HG03521 (cell line): Measurements from ENCODE around the gene CAMK2D.

Experiments used
- ATAC-seq: cut with Tn5 transposase; IDR thresholded peaks from one replicate; pipeline ENCODE4 v1.9.1; 2021; ENCODE audit warnings: mild to moderate bottlenecking, moderate library complexity; ENCODE audit not compliant: unreplicated experiment

The CAMK2D gene

GRCh38 chr4:113495790-113496189, 265.7 kb downstream of the CAMK2D start:
- ATAC-seq: no peak

DNA sequence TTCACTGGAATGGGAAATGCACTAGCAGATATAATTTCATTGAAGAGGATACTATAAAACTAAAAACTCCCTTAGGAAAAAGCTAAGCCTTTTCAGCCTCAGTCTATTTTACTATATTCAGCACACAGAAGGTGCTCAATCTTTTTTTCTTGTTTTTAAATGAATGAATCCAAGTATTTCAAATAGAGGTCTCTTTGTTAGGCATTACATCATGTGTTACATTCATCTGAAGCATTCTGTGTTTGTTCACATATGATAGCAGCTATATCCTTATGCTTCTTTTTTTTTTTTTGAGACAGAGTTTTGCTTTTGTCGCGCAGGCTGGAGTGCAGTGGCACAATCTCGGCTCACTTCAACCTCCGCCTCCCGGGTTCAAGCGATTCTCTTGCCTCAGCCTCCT, 278.4 kb downstream of the CAMK2D start:
- ATAC-seq: no peak

DNA sequence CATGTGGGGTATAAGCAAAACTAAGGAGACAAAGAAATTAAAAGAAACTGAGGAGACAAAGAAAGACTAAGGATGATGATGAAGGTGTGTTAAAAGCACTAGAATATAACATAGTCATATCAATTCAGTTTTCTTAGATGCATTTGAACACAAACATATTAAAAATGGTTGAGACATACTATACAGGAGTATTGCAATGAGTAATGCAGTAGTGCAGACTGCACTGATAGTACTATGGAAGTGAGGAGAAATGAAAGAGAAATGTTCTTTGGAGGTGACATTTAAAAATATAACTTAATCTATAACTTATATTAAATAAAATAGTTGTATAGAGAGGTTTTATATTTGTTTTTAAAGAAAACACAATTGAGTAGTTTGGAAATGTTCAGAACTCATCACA, 279.2 kb downstream of the CAMK2D start:
- ATAC-seq: no peak

DNA sequence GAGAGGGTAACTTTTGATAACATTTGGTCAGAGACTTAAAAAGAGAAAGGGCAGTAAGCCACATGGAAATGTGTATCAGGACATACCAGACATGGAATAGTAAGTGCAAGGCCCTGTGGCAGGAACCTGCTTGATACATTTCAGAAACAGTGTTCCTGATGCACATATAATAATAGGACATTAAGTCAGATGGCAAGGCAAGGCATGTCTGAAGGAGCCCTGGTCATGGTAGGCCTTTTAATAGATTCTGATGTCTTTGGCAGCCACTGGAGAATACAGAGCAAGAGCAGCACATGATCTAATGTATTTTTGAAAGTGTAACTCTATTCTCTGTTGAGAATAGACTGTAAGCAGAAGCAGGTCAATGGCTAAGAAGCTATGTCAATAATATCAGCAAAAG, 279.7 kb downstream of the CAMK2D start:
- ATAC-seq: no peak

GRCh38 chr4:113480109-113480508, 281.4 kb downstream of the CAMK2D start:
- no peak for ATAC-seq

DNA sequence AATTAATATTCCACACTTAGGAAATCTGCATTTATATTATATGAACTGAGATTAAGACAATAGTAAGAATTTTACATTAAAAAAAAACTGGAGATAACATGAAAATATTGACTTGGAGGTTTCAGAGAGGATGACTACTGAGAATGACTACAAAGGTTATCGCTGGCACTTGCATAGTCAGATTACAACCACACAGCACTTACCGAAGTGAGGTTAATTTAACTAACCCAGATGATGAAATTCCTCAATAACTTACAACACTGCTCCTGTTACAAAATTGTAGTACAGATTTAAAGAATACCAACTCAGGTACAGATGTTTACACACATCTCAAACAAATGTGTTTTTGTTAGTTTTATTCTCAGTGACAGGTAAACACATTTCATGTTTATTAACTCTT, 283.5 kb downstream of the CAMK2D start:
- no peak for ATAC-seq

- ATAC-seq: no peak
Observed at GRCh38 chr4:113476800-113477199, 284.7 kb downstream of the CAMK2D start.

DNA sequence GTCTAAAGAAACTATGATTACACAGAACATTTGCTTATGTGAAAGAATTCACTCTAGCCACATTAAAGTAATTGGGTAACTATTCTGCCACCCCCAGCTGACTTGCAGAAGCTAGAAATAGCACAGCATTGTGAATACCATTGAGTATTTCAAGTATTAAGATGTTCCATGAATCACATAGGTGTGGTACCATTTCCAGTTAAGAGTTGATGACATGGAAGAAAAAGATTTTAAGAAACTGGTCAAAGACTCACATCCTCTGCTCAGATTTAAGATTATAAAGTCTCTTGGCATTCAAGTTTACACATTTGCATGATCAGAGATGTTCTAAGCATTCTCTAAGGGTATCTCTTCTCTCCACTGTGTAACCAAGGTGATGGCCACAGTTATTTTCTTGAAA, 287.5 kb downstream of the CAMK2D start:
- no peak for ATAC-seq

DNA sequence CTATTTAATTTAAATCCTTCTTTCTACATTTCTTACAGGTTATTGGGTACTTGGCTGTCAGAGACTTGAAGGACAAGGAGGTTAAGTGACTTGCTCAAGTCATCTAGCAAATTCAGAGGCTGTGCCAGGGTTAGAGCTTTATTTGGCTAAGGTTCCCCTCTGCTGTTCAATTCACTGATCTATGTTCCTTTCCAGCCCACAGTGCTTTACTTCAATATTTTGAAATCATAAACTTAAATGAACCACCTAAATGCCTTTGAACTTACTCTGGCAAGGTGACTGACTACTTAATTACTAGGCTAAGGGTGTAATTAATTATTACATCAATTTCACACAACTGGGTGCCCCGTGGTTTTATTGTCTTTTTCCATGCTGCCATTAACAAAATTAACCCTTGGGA, 288.7 kb downstream of the CAMK2D start:
- no peak for ATAC-seq

GRCh38 chr4:113471146-113471860, 290.2 kb downstream of the CAMK2D start:
- ATAC-seq: no peak

- no peak for ATAC-seq
Observed at GRCh38 chr4:113469926-113470325, 291.6 kb downstream of the CAMK2D start.

DNA sequence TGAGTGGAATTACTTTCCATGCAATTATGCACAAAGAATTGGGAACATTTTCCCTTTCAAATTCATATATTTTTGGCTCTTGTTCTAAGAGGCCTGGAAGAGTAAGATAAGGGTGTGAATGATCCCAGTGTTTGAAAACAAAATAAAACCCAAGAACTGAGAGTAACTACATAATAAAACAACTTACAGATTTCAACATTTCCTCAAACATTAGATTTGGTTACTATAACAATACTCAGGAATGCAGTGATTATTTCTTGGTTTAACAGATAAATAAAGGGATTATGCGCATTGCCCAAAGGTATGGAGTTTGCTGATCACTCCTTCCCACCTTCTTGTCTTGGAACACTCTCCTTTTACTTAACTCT, 292.5 kb downstream of the CAMK2D start:
- no peak for ATAC-seq

DNA sequence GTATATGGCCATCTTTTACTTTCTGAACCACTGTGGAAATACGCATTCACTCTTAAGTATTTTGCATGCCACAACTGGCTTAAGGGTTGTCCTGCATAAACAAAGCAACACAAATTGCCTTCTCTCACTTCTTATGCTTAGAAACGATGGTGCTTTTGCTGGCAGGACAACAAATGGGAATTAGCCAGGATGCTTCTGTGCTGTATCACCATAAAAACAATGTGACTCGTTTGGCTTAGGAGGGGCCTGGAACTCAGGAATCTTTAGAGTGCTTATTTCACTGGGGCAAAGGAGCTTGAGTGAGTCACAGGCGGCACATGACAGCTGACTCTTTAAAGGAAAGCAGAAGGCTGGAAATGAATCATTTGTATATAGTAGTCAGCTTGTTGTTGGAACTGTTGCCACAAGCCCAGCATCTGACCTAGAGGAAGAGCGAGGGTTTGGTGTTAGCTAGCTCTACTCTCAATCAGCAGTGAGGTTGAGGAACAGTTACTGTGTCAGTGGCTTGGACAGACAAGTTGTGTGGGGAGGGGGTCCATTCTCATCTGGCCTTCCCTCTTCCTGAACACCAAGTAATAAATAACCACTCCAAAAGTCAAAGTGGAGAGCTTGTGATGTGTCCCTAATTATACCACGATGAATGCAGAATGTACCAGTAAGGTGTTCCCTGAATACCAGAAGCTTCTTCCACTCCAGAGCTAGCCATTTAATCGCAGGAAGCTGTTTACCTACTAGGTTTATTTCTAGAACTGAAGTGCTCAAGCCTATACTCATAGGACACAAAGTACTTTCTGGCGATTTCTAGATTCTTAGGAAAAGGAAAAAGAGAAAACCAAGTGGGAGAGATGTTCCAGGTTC, 293.1 kb downstream of the CAMK2D start:
- ATAC-seq: no peak

GRCh38 chr4:113467581-113467980, 294.0 kb downstream of the CAMK2D start:
- no peak for ATAC-seq

- ATAC-seq: no peak
Observed at GRCh38 chr4:113462286-113462685, 299.3 kb downstream of the CAMK2D start.

- ATAC-seq: no peak
Observed at GRCh38 chr4:113461281-113461680, 300.3 kb downstream of the CAMK2D start.

DNA sequence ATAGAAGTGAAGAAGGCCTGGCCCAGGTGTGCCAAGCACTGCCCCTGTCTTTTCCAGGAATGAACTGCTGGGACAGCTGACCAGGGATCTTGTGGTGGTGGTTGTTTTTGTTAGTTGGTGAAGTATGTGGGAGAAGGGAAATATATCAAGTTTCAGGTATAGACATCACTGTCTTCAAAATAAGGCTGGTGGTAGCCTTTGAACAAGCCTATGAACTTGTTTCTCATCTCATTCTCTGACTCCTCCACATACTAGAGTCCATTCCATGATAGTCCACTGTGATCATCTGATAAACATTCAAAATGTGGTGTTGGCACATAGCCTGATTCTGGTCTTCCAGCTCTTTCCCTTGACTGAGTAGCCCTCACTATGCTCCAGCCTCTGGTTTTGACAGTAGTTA, 303.7 kb downstream of the CAMK2D start:
- ATAC-seq: no peak

DNA sequence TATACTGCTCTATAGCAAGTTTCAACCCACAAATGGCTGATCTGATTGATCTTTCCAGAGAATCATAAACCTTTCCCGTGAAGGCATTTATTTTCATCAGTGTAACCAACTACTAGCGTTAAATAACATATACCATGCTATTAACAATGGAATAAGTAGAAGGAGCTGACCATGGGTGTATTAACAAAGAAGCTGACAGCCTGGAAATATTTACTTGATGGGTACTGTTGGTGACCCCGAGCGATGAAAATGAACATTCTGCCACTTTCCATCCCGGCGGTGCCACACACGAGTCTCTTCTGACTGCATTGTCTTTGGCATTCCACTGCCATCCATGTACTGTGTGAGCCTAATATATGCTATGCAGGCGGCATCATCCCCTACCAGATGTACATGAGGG, 304.4 kb downstream of the CAMK2D start:
- no peak for ATAC-seq

DNA sequence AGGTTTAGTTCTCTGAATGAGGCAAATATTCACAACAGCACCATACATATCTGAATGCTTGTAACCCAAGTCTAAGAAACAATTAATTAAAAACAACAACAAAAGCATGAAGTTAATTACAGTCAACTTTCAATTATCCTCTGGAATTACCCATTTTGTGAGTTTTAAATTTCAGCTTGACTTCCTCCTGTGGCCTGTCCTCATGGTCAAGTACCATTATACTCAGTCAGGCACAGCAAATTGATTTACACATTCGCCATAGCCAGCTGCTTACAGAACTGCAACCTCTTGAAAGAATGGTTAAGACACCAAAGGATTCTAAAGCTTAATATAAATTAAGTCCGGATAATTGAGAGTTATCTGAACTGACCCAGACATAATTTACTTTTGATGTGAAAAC, 306.5 kb downstream of the CAMK2D start:
- no peak for ATAC-seq

DNA sequence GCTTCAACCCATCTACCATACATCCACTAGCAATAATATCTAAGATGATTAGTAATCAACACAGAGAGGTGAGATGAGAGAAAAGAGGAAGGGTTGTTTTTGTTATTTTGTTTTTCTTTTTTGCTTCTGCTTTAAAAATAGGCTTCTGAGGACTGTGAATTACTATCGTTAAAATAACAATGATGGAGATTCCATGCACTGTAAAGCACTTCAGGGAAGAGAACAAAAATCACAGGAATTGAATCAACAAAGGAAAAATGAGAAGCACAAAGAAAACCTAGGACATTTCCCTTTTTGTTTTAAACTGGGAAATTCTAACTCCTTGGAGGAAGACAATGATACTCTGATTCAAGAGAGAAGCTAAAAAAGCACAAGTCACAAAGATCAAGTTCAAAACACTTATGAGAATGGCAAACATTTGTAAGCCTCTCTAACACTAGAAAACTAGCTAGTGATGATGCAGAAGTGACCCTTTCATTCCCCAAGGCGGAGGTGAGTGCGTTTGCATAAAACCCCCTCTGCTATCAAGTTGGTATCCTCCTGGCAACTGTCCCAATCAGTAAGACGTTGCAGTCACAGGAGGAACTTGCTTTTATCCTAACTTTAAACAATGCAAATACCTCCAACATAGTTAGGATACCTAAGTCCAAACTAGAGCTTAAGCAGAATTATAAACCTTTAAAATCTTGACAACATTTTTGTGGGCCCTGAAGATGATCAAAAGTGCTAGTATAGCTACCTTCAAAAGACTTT, 308.5 kb downstream of the CAMK2D start:
- ATAC-seq: no peak

DNA sequence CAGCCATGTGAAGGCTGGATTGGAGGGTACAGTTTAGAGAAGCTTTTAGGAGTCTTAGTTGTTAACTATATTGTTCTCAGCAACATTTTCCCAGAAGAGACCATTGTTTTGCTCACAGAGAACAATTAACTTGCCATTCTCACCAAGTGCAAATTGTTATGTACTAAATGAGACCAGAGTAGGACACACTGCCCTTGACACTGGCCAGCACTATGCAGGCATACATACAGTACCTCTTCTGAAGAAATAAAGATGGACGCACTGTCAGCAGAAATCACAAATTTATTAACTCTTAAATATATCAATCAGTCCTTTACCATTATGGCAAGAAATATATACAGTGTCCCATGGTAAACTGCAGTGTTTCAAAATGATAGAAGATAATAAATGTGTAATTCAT, 309.4 kb downstream of the CAMK2D start:
- no peak for ATAC-seq
